Transverse colon (tissue), 3 donors: ENCODE data around the gene FDXR.

Experiments
- CTCF ChIP-seq, 5 experiments: fragments of 200-600 bp in 3 of 5; fragments of 450-650 bp in 2 of 5; sonication (generic) in 3 of 5; IDR thresholded peaks; 1 replicate in 2 of 5; 2 replicates in 3 of 5; pipeline ENCODE4 v1.5.1; 2016 to 2017; ENCODE audit warnings: antibody characterized with exemption in 5 of 5, inconsistent platforms in 3 of 5, mild to moderate bottlenecking in 2 of 5, moderate library complexity in 1 of 5
- POLR2A ChIP-seq: fragments of 450-650 bp; IDR thresholded peaks from one replicate; pipeline ENCODE4 v1.6.1; 2016; ENCODE audit warnings: antibody characterized with exemption, mild to moderate bottlenecking, moderate library complexity

GRCh38 chr17:74865504-74866197 lies 7.1 kb downstream of the FDXR start:
- TF ChIP-seq CTCF (IDR thresholded peaks at IDR 0.05), result no peak
- no peak for TF ChIP-seq POLR2A
